ENCODE measurements around the gene TBL1X. TPM values are rescaled to one million over a fixed set of nuclear protein-coding genes. Genes with fewer than 3 reads are reported as not detected.

Gene TBL1X
- total RNA-seq, 1 donor from 2014 or later = 6.5 TPM

GRCh38 chrX:9537781-9538180, 72.9 kb downstream of the TBL1X start:
- Mint-ChIP-seq H3K4me1 (ENCODE audit: low read depth, unreplicated experiment) (peaks cover 4% of the 10 kb centered on the region), H3K4me3 (ENCODE audit: unreplicated experiment) (no peak overlapping the region), H3K27ac (ENCODE audit: unreplicated experiment) (no peak overlapping the region), H3K36me3 (ENCODE audit: unreplicated experiment) (no peaks in the 10 kb centered on the region), H3K9me3 (ENCODE audit: unreplicated experiment) (no peaks in the 10 kb centered on the region), H3K27me3 (ENCODE audit: unreplicated experiment) (peaks cover 3% of the 10 kb centered on the region)
- TF ChIP-seq CTCF (IDR thresholded peaks at IDR 0.05; ENCODE audit: partially characterized antibody, unreplicated experiment) = no peak
- DNase-seq = no peak

- Mint-ChIP-seq H3K27me3 (ENCODE audit: unreplicated experiment) (no peaks in the 10 kb centered on the region), H3K27ac (ENCODE audit: unreplicated experiment) (no peak overlapping the region), H3K4me3 (ENCODE audit: unreplicated experiment) (no peak overlapping the region)
Measured at GRCh38 chrX:9538544-9539045, 73.7 kb downstream of the TBL1X start.

GRCh38 chrX:9539605-9540387, 74.9 kb downstream of the TBL1X start:
- no peaks in the 10 kb centered on the region for H3K36me3 Mint-ChIP-seq (ENCODE audit: unreplicated experiment)
- peaks cover 6% of the 10 kb centered on the region for H3K4me1 Mint-ChIP-seq (ENCODE audit: low read depth, unreplicated experiment)
- TF ChIP-seq CTCF (IDR thresholded peaks at IDR 0.05; ENCODE audit: partially characterized antibody, unreplicated experiment) = no peak
- H3K4me3 Mint-ChIP-seq (ENCODE audit: unreplicated experiment) = no peak overlapping the region
- DNase-seq = no peak
- no peaks in the 10 kb centered on the region for H3K9me3 Mint-ChIP-seq (ENCODE audit: unreplicated experiment)
- no peak overlapping the region for H3K27ac Mint-ChIP-seq (ENCODE audit: unreplicated experiment)
- H3K27me3 Mint-ChIP-seq (ENCODE audit: unreplicated experiment) = no peaks in the 10 kb centered on the region

More at GRCh38 chrX:9538544-9539045, 73.7 kb downstream of the TBL1X start:
- TF ChIP-seq CTCF (IDR thresholded peaks at IDR 0.05; ENCODE audit: partially characterized antibody, unreplicated experiment) = no peak
- Mint-ChIP-seq H3K4me1 (ENCODE audit: low read depth, unreplicated experiment) (peaks cover 6% of the 10 kb centered on the region), H3K9me3 (ENCODE audit: unreplicated experiment) (no peaks in the 10 kb centered on the region), H3K36me3 (ENCODE audit: unreplicated experiment) (no peaks in the 10 kb centered on the region)
- no peak for DNase-seq

- H3K27ac Mint-ChIP-seq (ENCODE audit: unreplicated experiment) = no peak overlapping the region
- no peak overlapping the region for H3K4me3 Mint-ChIP-seq (ENCODE audit: unreplicated experiment)
- no peaks in the 10 kb centered on the region for H3K36me3 Mint-ChIP-seq (ENCODE audit: unreplicated experiment)
- no peaks in the 10 kb centered on the region for H3K27me3 Mint-ChIP-seq (ENCODE audit: unreplicated experiment)
- peaks cover 5% of the 10 kb centered on the region for H3K4me1 Mint-ChIP-seq (ENCODE audit: low read depth, unreplicated experiment)
- TF ChIP-seq CTCF (IDR thresholded peaks at IDR 0.05; ENCODE audit: partially characterized antibody, unreplicated experiment) = no peak
- H3K9me3 Mint-ChIP-seq (ENCODE audit: unreplicated experiment) = no peaks in the 10 kb centered on the region
- no peak for DNase-seq
Measured at GRCh38 chrX:9542106-9542760, 77.4 kb downstream of the TBL1X start.

GRCh38 chrX:9542761-9543111, 77.9 kb downstream of the TBL1X start:
- Mint-ChIP-seq H3K9me3 (ENCODE audit: unreplicated experiment) (no peaks in the 10 kb centered on the region), H3K36me3 (ENCODE audit: unreplicated experiment) (no peaks in the 10 kb centered on the region), H3K27ac (ENCODE audit: unreplicated experiment) (no peak overlapping the region), H3K4me1 (ENCODE audit: low read depth, unreplicated experiment) (peaks cover 5% of the 10 kb centered on the region), H3K27me3 (ENCODE audit: unreplicated experiment) (no peaks in the 10 kb centered on the region), H3K4me3 (ENCODE audit: unreplicated experiment) (no peak overlapping the region)
- TF ChIP-seq CTCF (IDR thresholded peaks at IDR 0.05; ENCODE audit: partially characterized antibody, unreplicated experiment) = no peak
- DNase-seq = no peak
